ENCODE measurements around the gene KLHDC4.

Gene KLHDC4

GRCh38 chr16:87701505-87701921, 64.3 kb downstream of the KLHDC4 start:
- no peak for FAIRE-seq

GRCh38 chr16:87701078-87701460, 64.7 kb downstream of the KLHDC4 start:
- FAIRE-seq (no peak), DNase-seq (ENCODE audit: low spot score) (no peak)

More at GRCh38 chr16:87701505-87701921, 64.3 kb downstream of the KLHDC4 start:
- no peak for DNase-seq (ENCODE audit: low spot score)

GRCh38 chr16:87700406-87701077, 65.2 kb downstream of the KLHDC4 start:
- no peak for FAIRE-seq
- no peak for DNase-seq (ENCODE audit: low spot score)

DNA sequence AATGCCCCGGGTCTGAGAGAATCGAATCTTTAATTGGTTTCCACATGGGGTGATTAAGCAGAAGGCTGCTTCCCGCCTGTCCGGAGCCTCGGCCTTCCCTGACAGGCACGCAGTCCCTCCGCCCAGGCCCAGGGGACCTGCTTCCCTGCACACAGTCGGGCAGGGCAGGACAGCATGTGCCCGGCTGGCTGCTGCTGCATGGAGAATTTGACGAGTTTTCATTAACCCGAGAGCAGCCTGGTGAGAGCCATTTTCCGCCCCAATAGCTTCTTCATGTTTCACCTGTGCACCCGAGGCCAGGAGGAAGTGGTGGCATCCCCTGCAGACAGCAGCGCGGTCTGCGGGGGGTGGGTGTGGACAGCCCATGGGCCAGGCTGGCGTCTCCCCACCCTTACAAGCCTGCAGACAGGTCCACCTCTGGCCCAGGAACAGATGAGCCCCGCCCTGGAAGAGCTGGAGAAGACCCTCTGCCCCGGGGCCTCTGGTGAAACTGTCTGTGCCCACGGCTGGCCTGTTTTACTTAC, 67.0 kb downstream of the KLHDC4 start:
- DNase-seq (ENCODE audit: low spot score) (no peak), FAIRE-seq (no peak)

GRCh38 chr16:87698241-87698640, 67.5 kb downstream of the KLHDC4 start:
- DNase-seq (ENCODE audit: low spot score) (no peak), FAIRE-seq (no peak)

GRCh38 chr16:87697792-87698191, 68.0 kb downstream of the KLHDC4 start:
- no peak for DNase-seq (ENCODE audit: low spot score)
- no peak for FAIRE-seq

DNA sequence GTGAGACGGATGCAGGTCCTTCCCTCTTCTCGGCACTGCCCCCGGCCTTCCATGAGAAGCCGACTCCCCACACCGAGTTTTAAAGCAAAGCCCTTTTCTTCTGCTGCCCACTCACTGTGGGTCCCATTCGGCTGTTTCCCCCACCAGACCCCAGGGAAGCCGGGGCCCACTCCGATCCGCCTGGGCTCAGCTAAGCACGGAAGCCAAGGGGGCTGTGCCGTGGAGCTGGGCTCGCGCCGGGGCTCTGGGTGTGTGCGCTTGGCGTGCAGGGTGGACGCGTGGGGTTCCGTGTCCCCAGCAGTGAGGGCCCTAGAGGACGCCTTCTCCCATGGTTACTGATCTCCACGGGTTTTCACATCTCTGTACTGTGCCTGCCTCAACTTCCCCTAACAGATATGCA, 68.5 kb downstream of the KLHDC4 start:
- no peak for FAIRE-seq
- DNase-seq (ENCODE audit: low spot score) = no peak

DNA sequence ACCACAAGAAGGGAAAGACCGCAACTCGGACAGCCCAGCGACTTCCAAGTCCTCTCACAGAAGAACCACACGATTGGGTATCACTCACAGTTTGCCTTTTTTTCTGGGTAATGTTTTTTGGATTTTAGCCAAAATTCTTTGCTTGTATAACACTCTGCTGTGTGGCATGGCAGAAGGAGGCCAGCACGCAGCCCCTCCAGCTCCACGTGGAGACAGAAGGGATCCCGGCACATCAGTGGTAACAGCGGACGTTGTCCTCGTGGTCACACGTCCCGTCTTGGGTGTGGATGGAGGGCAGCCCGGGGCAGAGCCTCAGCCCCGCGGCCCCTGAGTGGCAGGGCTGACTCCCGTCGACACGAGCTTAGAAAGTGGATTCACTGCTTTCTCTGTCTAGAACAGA, 69.1 kb downstream of the KLHDC4 start:
- DNase-seq (ENCODE audit: low spot score) = no peak
- no peak for FAIRE-seq

DNA sequence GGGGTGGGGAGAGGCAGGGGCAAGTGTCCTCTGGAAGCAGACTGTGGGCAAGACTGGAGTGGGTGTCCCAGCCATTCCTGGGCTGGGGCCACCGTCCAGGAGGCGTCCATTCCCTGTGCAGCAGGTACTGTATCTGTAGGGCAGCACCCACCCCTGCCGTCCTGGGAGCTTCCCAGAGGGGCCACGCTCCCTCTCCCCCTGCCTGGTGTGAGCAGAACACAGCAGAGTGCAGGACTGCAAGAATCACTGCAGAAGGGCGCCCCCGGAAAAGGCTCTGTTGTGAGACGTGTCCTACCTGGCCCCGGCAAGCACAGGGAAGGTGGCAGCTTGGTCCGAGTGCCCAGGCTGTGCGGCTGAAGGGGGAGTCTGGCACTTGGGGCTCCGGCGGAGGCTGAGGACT, 70.3 kb downstream of the KLHDC4 start:
- no peak for FAIRE-seq

DNA sequence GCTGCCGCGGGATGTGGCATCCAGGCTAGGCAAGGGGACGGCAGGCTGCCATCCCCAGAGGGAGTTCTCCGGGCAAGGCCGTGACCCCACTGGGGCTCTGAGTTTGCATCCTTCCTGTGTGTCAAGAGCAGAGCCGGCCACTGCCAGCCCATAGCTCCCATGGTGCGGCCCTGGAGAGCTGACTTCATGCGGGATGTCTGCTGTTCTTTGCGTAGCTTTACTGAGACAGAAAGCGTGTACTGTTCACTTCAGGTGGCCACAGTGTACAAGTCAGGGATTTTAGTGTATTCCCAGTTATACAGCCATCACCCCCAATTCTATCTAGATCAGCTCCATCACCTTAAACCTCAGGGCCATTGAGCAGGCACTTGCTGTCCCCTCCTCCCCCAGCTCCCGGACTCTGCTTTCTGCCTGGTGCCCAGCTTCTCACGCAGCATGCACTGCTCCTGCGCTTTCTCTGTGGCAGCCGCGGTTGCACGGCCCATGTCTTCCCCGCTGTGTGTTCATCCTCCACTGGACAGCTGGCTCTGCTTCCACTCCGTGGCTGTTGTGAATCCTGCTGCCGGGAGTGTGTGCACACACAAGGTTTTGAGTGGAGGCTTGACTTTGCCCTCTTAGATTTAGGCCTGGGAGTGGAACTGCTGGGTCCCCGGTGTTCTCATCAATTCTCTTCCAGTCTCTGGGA, 71.2 kb downstream of the KLHDC4 start:
- no peak for DNase-seq (ENCODE audit: low spot score)
- no peak for FAIRE-seq

More for the DNA sequence above, 70.3 kb downstream of the KLHDC4 start:
- DNase-seq (ENCODE audit: low spot score) = no peak

- no peak for DNase-seq (ENCODE audit: low spot score)
- no peak for FAIRE-seq
These were observed 72.0 kb downstream of the KLHDC4 start for GRCh38 chr16:87693827-87694226.

DNA sequence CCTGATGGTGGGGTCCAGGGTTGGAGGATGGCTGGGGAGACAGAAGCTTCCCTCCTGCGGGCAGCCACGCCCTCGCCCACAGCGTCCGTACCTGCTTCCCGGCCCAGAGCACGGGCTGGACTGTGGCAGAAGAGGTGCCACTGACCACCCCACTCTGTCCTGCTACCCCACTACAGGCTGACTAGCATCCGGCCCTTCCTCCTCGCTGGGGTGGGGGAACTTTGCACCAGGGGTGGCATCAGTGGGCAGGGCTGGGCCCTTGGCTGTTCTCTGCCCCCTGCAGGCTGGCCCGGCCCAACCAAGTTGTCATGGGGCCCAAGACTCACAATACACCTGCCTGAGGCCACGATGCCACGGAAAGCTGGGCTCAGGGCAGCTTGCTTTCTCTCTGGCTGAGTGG, 73.0 kb downstream of the KLHDC4 start:
- no peak for FAIRE-seq

DNA sequence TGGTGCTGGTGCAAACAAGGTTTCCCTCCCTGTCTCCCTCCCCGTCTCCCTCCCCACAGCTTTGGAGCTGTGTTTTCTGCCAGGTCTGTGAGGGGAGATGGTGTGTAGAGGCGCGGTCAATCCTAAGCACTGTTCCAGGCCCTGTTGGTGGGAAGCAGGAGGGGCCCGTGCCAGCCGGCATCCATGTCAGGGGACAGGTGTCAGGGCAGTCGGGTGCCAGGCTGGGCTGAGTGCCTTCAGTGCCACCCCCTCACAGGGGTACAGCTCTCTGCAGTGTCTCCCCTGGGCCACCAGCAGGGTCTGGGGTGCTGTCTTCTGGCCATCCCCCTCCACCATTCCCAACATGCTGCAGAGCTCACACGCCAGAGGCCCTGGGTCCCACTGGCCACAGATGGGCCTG, 73.6 kb downstream of the KLHDC4 start:
- DNase-seq (ENCODE audit: low spot score) (no peak), FAIRE-seq (no peak)

More for the DNA sequence above, 73.0 kb downstream of the KLHDC4 start:
- no peak for DNase-seq (ENCODE audit: low spot score)

DNA sequence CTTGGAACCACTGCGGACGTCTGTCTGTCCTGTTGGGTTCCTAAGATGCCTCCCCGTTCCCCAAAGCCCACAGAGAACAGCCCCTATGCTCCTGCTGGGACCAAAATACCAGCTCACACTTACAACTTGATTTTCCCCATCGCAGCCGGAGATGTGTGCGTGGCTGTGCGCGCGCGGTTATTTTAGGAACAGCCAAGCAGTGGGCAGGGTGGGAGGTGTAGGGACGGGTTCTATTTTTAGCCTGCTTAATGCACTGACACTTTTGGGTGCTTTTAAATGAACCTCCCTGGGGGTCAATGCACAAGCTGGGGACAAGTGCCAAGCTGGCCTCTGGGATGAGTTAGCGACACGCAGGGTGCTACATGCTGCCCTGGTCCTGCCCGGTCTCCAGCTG, 74.1 kb downstream of the KLHDC4 start:
- DNase-seq (ENCODE audit: low spot score) = no peak
- FAIRE-seq = no peak

GRCh38 chr16:87690911-87691685, 74.7 kb downstream of the KLHDC4 start:
- FAIRE-seq (no peak), DNase-seq (ENCODE audit: low spot score) (no peak)

- FAIRE-seq (no peak), DNase-seq (ENCODE audit: low spot score) (no peak)
These were observed 75.8 kb downstream of the KLHDC4 start for GRCh38 chr16:87689956-87690465.

DNA sequence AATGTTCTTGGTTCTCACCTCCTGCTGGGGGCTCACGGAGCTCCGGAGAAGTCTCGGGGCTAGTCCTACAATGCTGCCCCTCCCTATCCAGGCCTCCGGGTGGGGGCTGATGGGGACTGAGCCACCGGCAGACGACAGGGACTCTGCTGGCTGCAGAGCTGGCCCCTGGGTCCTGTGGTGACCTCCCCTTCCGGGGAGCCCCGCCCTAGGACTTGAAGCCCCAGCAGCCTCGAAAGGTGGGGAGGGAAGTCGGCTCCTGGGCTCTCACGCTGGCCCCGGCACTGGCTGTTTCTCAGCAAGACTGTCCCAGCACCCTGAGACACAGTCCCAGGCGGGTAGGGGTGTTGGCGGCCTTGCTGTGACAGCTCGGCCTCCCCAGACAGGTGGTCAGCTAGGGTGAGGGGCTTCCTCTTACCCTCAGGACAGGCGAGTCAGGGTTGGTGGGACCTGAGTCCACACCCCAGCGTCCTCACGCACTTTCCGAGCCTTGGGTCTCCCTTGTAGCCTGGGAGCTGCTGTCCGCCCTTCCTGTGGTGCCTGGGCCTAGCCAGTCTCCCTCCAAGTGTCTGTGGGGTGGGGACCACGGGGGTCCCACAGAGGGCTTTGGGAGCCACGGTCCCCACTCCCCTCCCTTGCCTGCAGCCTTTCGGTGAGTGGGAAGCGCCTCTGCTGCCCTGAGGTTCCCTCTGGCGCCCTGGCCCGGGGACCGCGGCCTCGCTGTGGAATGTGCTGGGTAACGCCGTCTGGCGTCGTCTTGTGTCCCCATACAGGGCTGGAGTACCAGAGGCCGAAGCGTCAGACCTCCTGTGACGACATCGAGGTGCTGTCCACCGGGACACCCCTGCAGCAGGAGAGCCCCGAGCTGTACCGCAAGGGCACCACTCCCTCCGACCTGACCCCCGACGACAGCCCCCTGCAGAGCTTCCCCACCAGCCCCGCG, 76.6 kb downstream of the KLHDC4 start:
- DNase-seq (ENCODE audit: low spot score) (no peak), FAIRE-seq (no peak)

- FAIRE-seq (no peak), DNase-seq (ENCODE audit: low spot score) (no peak)
These were observed 77.7 kb downstream of the KLHDC4 start for GRCh38 chr16:87687998-87688529.

DNA sequence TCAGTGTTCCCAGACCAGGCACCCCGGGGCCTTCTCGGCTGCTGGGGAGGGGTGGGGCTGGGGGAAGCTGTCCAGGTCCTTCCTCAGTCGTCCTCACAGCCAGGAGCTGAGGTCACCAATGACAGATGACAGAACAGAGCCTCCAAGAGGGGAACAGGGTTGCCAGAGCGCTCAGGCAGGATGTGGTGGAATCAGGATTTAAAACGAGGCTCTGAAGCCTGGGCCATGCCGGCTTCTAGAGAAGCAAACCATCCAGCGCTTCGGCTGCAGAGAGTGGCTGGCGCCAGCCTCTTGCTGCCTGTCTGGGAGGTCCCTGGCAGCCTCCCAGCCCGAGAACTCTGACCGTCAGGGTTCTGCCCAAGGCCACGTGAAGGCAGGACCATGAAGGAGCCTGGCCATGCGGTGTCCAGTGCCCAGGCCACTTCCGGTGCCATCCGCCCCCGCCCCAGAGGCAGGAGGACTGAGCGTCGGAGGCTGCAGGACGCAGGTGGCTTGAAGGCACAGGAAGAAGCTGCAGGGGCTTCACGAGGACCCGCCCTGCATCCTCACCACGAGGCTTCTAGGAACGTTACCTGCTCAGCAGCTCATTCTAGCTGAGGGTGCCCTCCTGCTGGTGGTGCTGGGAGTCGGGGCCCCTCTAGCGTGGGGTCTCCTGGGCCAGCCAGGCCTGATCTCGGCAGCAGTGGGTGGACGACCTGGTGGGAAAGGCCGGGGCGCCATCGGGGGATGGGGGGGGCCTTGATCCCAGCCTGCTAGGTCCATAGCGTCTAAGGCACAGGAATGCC, 78.5 kb downstream of the KLHDC4 start:
- DNase-seq (ENCODE audit: low spot score) = no peak
- FAIRE-seq = no peak

- DNase-seq (ENCODE audit: low spot score) (no peak), FAIRE-seq (no peak)
These were observed 79.1 kb downstream of the KLHDC4 start for GRCh38 chr16:87686697-87687096.

All from urothelium cell line (cell line).